Choroid plexus epithelial cell (primary cell): ENCODE measurements around the gene VLDLR.

ENCODE experiments used
- DNase-seq: peaks from one replicate; pipeline ENCODE4 v3.0.0-alpha.2; 2010; ENCODE audit warnings: low read depth
- H3K4me3 ChIP-seq: 2 replicates; pipeline ENCODE4 v1.5.1; 2011; ENCODE audit warnings: low read depth, mild to moderate bottlenecking, control low read depth, low read length, moderate library complexity
- TF ChIP-seq, protein P1 (sequence below): conservative IDR thresholded peaks from 2 replicates; pipeline ENCODE4 v1.5.1; 2011; ENCODE audit warnings: low read depth, mild to moderate bottlenecking, control low read depth, inconsistent platforms, low read length, moderate library complexity

Gene VLDLR

DNA sequence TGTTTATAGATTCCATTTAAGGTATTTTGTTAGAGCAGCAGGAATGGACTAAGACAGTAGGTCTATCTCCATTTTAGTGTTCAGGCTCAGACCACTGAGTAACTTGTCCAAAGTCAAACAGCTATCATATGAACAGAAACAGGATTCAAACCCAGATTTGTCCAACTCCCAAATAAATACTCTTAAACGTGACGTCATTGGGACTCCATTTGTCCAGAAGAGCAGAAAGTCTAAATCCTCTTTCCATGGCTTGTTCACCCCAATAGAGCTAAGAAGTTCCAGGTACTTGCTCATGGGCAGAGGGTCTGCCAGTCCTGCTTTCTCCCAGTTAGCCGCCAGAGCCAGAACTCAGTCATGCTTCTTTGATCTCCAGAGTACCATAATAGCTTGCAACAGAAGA is 16.3 kb upstream of the VLDLR start:
- no peak overlapping the region for H3K4me3 ChIP-seq
- no peak for DNase-seq
- TF ChIP-seq, protein P1, sequence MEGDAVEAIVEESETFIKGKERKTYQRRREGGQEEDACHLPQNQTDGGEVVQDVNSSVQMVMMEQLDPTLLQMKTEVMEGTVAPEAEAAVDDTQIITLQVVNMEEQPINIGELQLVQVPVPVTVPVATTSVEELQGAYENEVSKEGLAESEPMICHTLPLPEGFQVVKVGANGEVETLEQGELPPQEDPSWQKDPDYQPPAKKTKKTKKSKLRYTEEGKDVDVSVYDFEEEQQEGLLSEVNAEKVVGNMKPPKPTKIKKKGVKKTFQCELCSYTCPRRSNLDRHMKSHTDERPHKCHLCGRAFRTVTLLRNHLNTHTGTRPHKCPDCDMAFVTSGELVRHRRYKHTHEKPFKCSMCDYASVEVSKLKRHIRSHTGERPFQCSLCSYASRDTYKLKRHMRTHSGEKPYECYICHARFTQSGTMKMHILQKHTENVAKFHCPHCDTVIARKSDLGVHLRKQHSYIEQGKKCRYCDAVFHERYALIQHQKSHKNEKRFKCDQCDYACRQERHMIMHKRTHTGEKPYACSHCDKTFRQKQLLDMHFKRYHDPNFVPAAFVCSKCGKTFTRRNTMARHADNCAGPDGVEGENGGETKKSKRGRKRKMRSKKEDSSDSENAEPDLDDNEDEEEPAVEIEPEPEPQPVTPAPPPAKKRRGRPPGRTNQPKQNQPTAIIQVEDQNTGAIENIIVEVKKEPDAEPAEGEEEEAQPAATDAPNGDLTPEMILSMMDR, result no peak

DNA sequence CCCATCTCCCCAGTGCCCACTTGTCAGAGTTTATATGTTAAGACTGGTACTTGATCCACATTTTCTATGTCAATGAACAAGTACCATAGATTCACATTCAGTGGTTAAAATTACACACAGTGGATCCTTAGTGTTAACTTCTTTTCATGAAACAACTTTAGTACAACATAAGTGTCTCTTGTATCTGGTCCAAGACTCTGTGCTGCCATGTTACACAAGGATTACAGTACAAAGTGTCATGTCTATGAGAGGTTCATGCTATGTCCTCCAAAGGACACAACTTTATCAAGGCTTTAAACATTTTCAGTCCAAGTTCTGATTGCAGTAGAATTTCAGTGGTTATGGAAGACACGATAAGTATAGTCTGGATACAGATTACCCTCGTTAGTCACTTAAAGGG is 13.3 kb upstream of the VLDLR start:
- TF ChIP-seq, protein P1, result no peak
- DNase-seq, result no peak
- no peak overlapping the region for H3K4me3 ChIP-seq

DNA sequence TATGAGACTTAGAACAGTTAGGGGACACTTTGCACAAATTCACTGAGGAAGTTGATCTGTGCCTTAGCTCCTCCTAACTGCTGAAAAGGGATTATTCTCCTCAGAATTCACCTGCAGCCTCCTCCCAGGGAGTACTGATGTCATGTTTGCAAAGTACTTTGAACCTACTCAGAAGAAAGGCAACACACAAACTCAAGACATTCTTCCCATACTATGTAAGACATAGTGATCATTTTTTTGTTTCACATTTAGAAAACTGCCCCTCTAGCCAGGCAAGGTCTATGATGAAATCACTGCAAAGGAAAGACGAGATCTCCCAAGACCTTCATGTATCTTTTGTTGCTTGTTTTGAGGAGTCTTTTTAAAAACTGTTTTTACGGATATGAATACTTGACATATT is 10.6 kb upstream of the VLDLR start:
- H3K4me3 ChIP-seq, result no peak overlapping the region
- peak; percentile 48 for DNase-seq
- TF ChIP-seq, protein P1, result no peak

DNA sequence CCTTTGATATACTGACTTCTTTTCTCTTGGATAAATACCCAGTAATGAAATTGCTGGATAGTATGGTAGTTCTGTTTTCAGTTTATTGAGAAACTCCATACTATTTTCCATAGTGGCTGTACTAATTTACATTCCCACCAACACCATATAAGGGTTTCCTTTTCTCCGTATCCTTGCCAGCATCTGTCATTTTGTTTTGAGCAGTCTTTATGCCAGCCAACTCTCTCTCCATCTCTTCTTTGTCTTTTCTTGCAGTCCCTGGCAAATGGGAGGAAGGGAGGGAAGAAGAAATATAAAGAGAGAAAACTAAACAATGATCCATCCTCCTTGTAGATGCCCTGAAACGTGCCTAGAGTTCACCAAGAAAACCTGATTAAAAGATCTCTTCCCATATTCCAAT is 9.6 kb upstream of the VLDLR start:
- DNase-seq, result no peak

DNA sequence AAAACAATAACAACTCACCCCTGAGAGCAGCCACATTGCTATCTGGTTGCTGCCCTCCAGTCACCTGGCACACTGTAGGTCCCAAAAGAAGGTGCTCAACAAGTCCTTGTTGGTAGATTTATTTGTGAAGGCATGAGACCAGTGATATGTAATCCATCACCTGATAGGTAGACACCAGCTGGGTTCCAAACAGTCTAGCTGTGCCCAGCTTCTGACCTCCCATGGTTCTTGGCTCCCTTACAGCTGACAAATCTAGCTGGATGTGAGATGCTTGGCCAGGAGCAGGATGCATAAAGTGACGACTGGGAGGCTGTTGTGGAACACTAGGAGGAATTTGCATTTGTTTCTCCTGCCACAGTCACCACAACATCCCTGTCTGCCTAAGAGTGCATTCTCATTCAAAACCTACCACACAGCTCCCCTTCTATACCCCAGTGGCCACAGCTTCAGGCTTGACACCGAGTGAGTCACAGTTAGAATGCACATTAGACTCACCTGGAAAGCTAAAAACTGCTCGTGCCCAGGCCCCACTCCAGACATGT is 7.8 kb upstream of the VLDLR start:
- DNase-seq, result no peak
- no peak overlapping the region for H3K4me3 ChIP-seq
- TF ChIP-seq, protein P1, result no peak

More for the DNA sequence above, 9.6 kb upstream of the VLDLR start:
- TF ChIP-seq, protein P1, result no peak
- no peak overlapping the region for H3K4me3 ChIP-seq

DNA sequence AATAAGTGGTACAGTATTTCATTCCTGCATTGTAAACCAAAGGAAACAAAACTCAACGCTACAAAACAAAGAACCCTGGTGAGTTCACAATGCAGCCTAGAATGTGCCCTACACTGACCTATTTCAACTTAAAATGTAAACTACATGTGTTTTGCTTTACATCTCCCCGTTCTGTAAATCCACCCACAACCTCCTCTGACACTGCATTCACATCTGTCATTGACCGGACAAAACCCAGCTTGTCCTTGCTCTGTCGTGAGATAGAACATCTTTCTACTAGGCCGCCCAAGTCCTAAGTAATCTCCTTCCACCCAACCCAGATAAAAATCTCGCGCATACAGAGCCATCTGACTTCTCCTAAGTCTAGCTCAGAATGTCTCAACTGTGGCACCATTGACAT is 6.1 kb upstream of the VLDLR start:
- DNase-seq, result no peak
- TF ChIP-seq, protein P1, result no peak
- no peak overlapping the region for H3K4me3 ChIP-seq

DNA sequence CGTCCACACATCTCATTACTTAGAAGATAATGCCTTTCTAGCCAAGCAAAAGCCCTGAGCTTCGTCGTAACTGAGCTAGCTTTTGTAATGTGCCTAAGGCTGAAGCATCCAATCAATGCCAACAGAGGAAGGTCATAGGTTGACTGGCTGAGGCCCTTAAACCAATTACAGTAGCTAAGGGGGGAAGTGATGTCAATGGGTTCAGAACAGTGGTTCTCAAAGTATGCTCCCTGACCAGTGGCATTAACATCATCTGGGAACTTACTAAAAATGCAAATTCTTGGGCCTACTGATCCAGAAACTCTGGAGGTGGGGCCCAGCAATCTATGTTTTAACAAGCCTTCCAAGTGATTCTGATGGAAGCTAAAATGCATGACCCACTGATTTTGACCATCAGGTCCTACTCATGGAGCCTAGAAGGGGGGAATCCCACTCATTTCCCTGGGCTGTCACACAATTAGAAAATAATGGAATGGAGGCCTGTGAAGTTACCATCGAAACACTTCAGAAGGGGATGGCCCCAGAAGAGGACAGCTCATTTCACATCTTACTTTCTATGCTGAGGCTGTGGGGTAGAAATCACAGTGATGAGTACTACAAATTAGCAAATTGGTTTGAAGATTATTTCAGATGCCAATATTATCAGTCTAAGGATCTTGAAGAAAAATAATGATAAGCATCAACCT is 4.8 kb upstream of the VLDLR start:
- TF ChIP-seq, protein P1, result no peak
- DNase-seq, result no peak

More for the DNA sequence above, 4.8 kb upstream of the VLDLR start:
- no peak overlapping the region for H3K4me3 ChIP-seq
